HG03558 (cell line): ENCODE data around the gene PLPP2.
"Not testable (repeated sequence)": the region's sequence is repeated elsewhere in the genome, so short reads cannot be mapped to it uniquely, and the experiment has no call there.

Experiments
- ATAC-seq: cut with Tn5 transposase; IDR thresholded peaks from one replicate; pipeline ENCODE4 v1.9.1; 2021; ENCODE audit warnings: moderate number of reproducible peaks; ENCODE audit not compliant: unreplicated experiment; ENCODE audit errors: extremely low read depth

PLPP2 gene

GRCh38 chr19:277131-277530 lies 14.1 kb downstream of the PLPP2 start:
- ATAC-seq: no peak

GRCh38 chr19:275958-276646 lies 15.1 kb downstream of the PLPP2 start:
- no peak for ATAC-seq

GRCh38 chr19:275000-275399 lies 16.2 kb downstream of the PLPP2 start:
- no peak for ATAC-seq

GRCh38 chr19:273393-273792 lies 17.8 kb downstream of the PLPP2 start:
- ATAC-seq: no peak

GRCh38 chr19:271856-272255 lies 19.3 kb downstream of the PLPP2 start:
- ATAC-seq: no peak

GRCh38 chr19:270766-271318 lies 20.4 kb downstream of the PLPP2 start:
- ATAC-seq: not testable (repeated sequence)

GRCh38 chr19:269241-269640 lies 22.0 kb downstream of the PLPP2 start:
- ATAC-seq: no peak

GRCh38 chr19:262125-262524 lies 29.1 kb downstream of the PLPP2 start:
- ATAC-seq: no peak

GRCh38 chr19:256804-257203 lies 34.4 kb downstream of the PLPP2 start:
- ATAC-seq: not testable (repeated sequence)

- not testable (repeated sequence) for ATAC-seq
Observed at GRCh38 chr19:252421-253186, 38.6 kb downstream of the PLPP2 start.

- no peak for ATAC-seq
Observed at GRCh38 chr19:246551-246950, 44.7 kb downstream of the PLPP2 start.

- not testable (repeated sequence) for ATAC-seq
Observed at GRCh38 chr19:245900-246299, 45.3 kb downstream of the PLPP2 start.

- no peak for ATAC-seq
Observed at GRCh38 chr19:245457-245856, 45.7 kb downstream of the PLPP2 start.
